Activated naive CD4-positive, alpha-beta T cell treated with anti-CD3 and anti-CD28 coated beads, Interleukin-2, amount 50 U/mL, for 24 hours (primary cell): ENCODE results near the gene SYPL2.
"Not testable (repeated sequence)": the region's sequence is repeated elsewhere in the genome, so short reads cannot be mapped to it uniquely, and the experiment has no call there.

Experiments used
- H3K27ac Mint-ChIP-seq: one replicate; pipeline ENCODE4 v1.8.0; 2021; ENCODE audit warnings: mild to moderate bottlenecking, mixed read lengths
- H3K27me3 Mint-ChIP-seq: one replicate; pipeline ENCODE4 v1.8.0; 2021; ENCODE audit warnings: mixed read lengths
- H3K36me3 Mint-ChIP-seq: one replicate; pipeline ENCODE4 v1.8.0; 2021; ENCODE audit warnings: mixed read lengths
- H3K4me1 Mint-ChIP-seq: one replicate; pipeline ENCODE4 v1.8.0; 2021; ENCODE audit warnings: mixed read lengths
- H3K4me3 Mint-ChIP-seq: one replicate; pipeline ENCODE4 v1.8.0; 2021; ENCODE audit warnings: mild to moderate bottlenecking, mixed read lengths
- H3K9me3 Mint-ChIP-seq: one replicate; pipeline ENCODE4 v1.8.0; 2021; ENCODE audit warnings: mixed read lengths

Gene SYPL2

GRCh38 chr1:109466452-109467300 lies at the start of gene SYPL2:
Gene SYPL2 (plus strand): TSS chr1:109466546. CDS start chr1:109466844, 298 bp downstream.
- Mint-ChIP-seq H3K4me3 (peak within 1 kb of the TSS; percentile 73), H3K4me1 (peaks cover 7% of the 10 kb centered on the region), H3K36me3 (no peaks in the 10 kb centered on the region), H3K9me3 (no peaks in the 10 kb centered on the region), H3K27ac (no peak within 1 kb of the TSS), H3K27me3 (peaks cover 45% of the 10 kb centered on the region)

DNA sequence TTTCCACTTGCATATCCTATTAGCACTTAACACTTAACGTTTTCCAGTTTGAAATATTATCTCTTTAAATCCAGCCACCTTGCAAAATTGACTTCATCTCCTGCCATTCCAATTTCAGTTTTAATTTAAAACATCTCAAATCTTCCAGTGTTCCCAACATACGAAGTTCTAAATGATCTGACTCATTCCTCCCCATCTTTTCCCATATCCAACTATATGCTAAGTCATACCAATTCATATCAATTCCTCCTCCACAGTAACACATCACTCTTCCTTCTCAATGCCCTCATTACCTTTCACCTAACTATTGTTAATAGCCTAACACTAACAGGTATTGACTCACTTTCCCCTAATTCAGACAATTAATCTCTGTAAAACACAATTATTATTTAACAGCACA lies 42.8 kb upstream of the SYPL2 start:
- Mint-ChIP-seq H3K36me3 (peaks cover 15% of the 10 kb centered on the region), H3K27me3 (no peaks in the 10 kb centered on the region), H3K27ac (peak overlapping the region; percentile 73), H3K9me3 (no peaks in the 10 kb centered on the region), H3K4me1 (peaks cover 40% of the 10 kb centered on the region), H3K4me3 (peak overlapping the region; percentile 93)

DNA sequence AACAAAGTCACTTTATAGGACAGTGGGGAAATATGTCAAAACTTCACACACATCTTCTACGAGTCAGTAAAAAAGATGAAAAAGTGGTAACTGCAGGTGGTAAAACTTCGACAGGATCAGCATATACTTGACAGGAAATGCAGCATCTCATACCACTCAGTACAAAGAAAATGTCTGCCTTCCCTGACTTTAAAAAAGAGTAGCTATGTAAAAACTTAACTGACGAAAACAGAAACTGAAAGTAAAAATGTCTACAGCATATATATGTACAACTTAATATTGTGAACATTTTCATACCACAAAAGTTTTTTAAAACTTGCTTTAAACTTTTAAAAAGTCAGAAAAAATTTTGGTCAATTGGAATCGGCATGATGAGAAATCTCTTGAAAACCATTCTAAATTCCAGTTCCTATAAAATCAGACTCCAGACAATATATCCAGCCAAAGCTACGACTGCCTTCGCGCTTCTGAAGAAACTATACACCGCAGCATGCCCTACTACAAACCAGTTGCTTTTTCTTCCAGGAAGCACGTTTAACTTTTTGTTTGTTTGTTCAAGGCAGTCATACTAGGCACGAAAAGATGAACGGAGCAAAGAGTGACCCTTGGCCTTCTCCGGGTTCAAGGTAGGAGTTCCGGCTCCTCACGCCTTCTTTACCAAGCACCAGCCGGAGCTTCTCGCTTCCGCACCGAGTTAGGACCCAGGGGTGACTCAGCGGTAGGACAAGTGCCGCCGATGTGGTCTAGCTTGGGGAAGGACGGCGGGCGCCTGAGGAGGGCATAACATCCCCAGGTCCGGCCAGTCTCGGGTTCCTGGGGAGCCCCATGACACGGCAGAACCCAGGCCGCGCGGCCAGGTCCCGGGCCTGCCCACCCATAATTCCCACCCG lies 40.7 kb upstream of the SYPL2 start:
- Mint-ChIP-seq H3K27ac (peak overlapping the region; percentile 76), H3K27me3 (no peaks in the 10 kb centered on the region), H3K4me3 (peak overlapping the region; percentile 93)

GRCh38 chr1:109426281-109427170 lies 39.8 kb upstream of the SYPL2 start, which contains the start of gene PSMA5:
Gene PSMA5 (minus strand): TSS chr1:109426448. CDS start chr1:109426330, 118 bp downstream.
- H3K27ac Mint-ChIP-seq, result peak within 1 kb of the TSS; percentile 76
- H3K9me3 Mint-ChIP-seq, result no peaks in the 10 kb centered on the region
- H3K4me3 Mint-ChIP-seq, result peak within 1 kb of the TSS; percentile 93
- no peaks in the 10 kb centered on the region for H3K27me3 Mint-ChIP-seq
- peaks cover 31% of the 10 kb centered on the region for H3K4me1 Mint-ChIP-seq
- peaks cover 11% of the 10 kb centered on the region for H3K36me3 Mint-ChIP-seq

More for the DNA sequence above, 40.7 kb upstream of the SYPL2 start:
- H3K9me3 Mint-ChIP-seq, result no peaks in the 10 kb centered on the region
- peaks cover 31% of the 10 kb centered on the region for H3K4me1 Mint-ChIP-seq
- H3K36me3 Mint-ChIP-seq, result peaks cover 13% of the 10 kb centered on the region

- Mint-ChIP-seq H3K4me3 (peak overlapping the region; percentile 93), H3K9me3 (no peaks in the 10 kb centered on the region), H3K36me3 (peaks cover 10% of the 10 kb centered on the region)
Measured at GRCh38 chr1:109427171-109427467, 39.2 kb upstream of the SYPL2 start.

DNA sequence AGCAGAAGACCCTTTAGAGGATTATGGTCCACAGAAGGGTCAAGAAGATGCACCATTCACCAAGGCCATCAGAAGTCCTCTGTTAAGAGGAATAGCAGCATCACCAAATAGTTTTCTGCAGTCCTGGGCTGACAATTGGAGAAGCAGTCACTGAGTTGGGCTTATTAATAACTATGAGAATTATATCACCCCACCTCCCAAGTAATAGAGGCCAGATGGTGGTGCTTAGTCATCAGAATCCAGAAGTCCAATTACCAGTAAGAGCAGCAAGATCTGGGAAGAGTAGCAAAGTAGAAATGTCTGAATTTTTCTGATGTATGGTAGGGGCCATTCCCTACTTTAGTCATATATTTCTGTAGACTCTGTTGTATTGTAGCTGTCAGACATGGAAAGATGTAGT lies 34.0 kb upstream of the SYPL2 start:
- Mint-ChIP-seq H3K36me3 (no peaks in the 10 kb centered on the region), H3K4me1 (peaks cover 3% of the 10 kb centered on the region), H3K27ac (no peak overlapping the region), H3K27me3 (no peaks in the 10 kb centered on the region), H3K4me3 (no peak overlapping the region), H3K9me3 (no peaks in the 10 kb centered on the region)

More at GRCh38 chr1:109427171-109427467, 39.2 kb upstream of the SYPL2 start:
- H3K27ac Mint-ChIP-seq, result peak overlapping the region; percentile 76
- no peaks in the 10 kb centered on the region for H3K27me3 Mint-ChIP-seq
- H3K4me1 Mint-ChIP-seq, result peaks cover 27% of the 10 kb centered on the region

- Mint-ChIP-seq H3K27me3 (no peaks in the 10 kb centered on the region), H3K4me3 (no peak overlapping the region), H3K9me3 (no peaks in the 10 kb centered on the region), H3K4me1 (no peaks in the 10 kb centered on the region), H3K36me3 (no peaks in the 10 kb centered on the region), H3K27ac (no peak overlapping the region)
Measured at GRCh38 chr1:109433322-109433721, 33.0 kb upstream of the SYPL2 start.

GRCh38 chr1:109434484-109434883 lies 31.9 kb upstream of the SYPL2 start:
- H3K27ac Mint-ChIP-seq, result no peak overlapping the region
- no peak overlapping the region for H3K4me3 Mint-ChIP-seq
- no peaks in the 10 kb centered on the region for H3K9me3 Mint-ChIP-seq
- no peaks in the 10 kb centered on the region for H3K36me3 Mint-ChIP-seq
- H3K27me3 Mint-ChIP-seq, result no peaks in the 10 kb centered on the region
- no peaks in the 10 kb centered on the region for H3K4me1 Mint-ChIP-seq

DNA sequence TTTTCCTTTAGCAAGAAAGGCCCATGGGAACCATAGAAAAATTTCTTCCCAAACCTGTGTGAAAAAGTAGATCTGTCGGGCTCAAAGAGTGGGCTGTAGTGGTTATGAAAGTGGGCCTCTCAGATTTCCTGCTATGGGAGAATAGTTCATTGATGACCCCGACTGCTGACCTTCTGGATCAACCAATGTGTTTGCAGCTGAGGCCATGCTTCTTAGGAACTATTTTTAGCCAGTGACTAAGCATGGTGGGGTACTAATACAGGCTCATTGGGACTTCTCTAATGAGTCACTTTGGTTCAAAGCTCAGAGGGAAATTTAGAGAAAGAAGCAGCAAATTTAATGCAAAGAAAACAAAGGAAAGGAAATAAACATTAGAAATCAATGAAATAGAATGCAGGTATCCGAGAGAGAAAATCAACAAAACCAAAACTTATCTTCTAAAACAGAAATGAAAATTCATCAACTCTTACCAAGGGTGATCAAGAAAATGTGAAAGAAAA lies 27.5 kb upstream of the SYPL2 start:
- H3K4me1 Mint-ChIP-seq, result no peaks in the 10 kb centered on the region
- H3K4me3 Mint-ChIP-seq, result no peak overlapping the region
- no peaks in the 10 kb centered on the region for H3K27me3 Mint-ChIP-seq
- no peaks in the 10 kb centered on the region for H3K36me3 Mint-ChIP-seq
- H3K9me3 Mint-ChIP-seq, result no peaks in the 10 kb centered on the region
- no peak overlapping the region for H3K27ac Mint-ChIP-seq

GRCh38 chr1:109441069-109441468 lies 25.3 kb upstream of the SYPL2 start:
- Mint-ChIP-seq H3K27me3 (peaks cover 3% of the 10 kb centered on the region), H3K9me3 (no peaks in the 10 kb centered on the region), H3K4me3 (no peak overlapping the region), H3K27ac (no peak overlapping the region), H3K4me1 (no peaks in the 10 kb centered on the region), H3K36me3 (no peaks in the 10 kb centered on the region)

DNA sequence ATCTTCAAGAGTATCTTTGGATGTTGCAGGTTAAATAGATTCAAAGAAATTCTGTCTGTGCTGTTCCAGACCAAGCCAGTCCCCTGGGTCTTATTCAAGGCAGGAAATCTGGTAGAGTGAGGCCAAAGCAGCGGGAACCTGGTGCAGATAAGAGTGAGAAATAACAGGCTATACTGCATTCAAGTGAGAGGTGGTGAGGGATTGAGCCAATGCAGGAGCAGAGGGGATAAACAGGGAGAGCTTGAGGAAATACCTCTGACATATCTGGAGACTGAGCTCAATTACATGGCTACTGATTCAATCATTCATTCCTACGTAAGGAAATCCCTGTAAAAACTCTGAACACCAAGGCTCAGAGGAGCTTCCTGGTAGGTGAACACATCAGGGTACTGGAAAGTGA lies 22.9 kb upstream of the SYPL2 start:
- Mint-ChIP-seq H3K36me3 (no peaks in the 10 kb centered on the region), H3K4me1 (no peaks in the 10 kb centered on the region), H3K27ac (no peak overlapping the region), H3K4me3 (no peak overlapping the region), H3K9me3 (no peaks in the 10 kb centered on the region), H3K27me3 (peaks cover 5% of the 10 kb centered on the region)

- Mint-ChIP-seq H3K4me3 (no peak overlapping the region), H3K9me3 (no peaks in the 10 kb centered on the region), H3K27me3 (peaks cover 5% of the 10 kb centered on the region), H3K36me3 (no peaks in the 10 kb centered on the region), H3K27ac (no peak overlapping the region), H3K4me1 (no peaks in the 10 kb centered on the region)
Measured at GRCh38 chr1:109444346-109444745, 22.0 kb upstream of the SYPL2 start.

GRCh38 chr1:109445949-109446695 lies 20.2 kb upstream of the SYPL2 start:
- H3K36me3 Mint-ChIP-seq, H3K4me3 Mint-ChIP-seq, H3K27ac Mint-ChIP-seq, H3K4me1 Mint-ChIP-seq, H3K9me3 Mint-ChIP-seq: not testable (repeated sequence)
- H3K27me3 Mint-ChIP-seq, result peaks cover 11% of the 10 kb centered on the region

GRCh38 chr1:109447524-109447923 lies 18.8 kb upstream of the SYPL2 start:
- Mint-ChIP-seq H3K27me3 (peaks cover 12% of the 10 kb centered on the region), H3K27ac (no peak overlapping the region), H3K9me3 (no peaks in the 10 kb centered on the region), H3K4me1 (no peaks in the 10 kb centered on the region), H3K36me3 (peaks cover 2% of the 10 kb centered on the region), H3K4me3 (no peak overlapping the region)
